HPDE6-E6E7 (cell line): ENCODE data around the gene CALD1.

Source experiments
- DNase-seq: peaks from one replicate; pipeline ENCODE4 v3.0.0; 2011; ENCODE audit warnings: missing footprints; ENCODE audit errors: extremely low spot score

CALD1 gene

GRCh38 chr7:134997214-134997885, 217.9 kb downstream of the CALD1 start:
- no peak for DNase-seq

- no peak for DNase-seq
Measured at GRCh38 chr7:134999136-134999535, 219.7 kb downstream of the CALD1 start.

DNA sequence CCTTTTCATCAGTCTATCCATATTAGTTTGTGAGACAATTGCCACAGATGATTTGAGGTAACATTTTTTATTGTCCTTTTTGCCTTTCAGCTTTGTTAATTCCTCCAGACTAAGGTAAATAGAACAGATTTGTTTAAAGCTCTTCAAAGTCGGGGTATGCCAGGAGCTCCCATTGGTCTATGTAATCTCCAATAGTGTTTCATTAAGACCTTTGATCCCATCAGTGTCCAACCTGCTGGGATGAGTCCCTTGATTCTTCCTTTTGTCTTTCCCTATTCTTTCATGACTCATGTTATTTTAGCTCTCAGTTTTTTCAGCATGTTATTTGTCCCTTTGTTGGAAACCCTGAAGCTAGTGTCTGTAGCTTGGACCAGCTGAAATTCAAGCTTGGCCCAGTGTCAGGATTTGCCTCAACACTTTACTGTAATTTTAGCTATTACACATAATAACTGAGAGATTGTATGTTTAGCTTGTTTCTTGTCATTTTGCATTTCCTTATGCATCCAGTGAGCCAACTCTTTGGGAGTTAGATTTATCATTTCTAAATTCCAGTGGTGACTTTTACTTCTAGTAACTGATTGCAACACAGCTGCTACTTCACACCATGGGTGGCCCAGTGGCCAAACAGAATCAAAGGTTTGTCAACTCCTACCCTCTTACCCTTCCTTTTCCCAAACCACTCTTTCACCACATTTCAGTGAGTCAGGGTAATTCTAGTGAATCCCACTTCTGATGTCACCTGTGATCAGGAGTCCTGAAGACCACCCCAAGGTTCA, 222.1 kb downstream of the CALD1 start:
- DNase-seq: no peak

GRCh38 chr7:135012229-135012628, 232.8 kb downstream of the CALD1 start:
- DNase-seq: no peak
